ENCODE data around the gene TXNDC15. TPM values are rescaled to one million over a fixed set of nuclear protein-coding genes. Genes with fewer than 3 reads are reported as not detected.
"Not testable (repeated sequence)": the region's sequence is repeated elsewhere in the genome, so short reads cannot be mapped to it uniquely, and the experiment has no call there.

The TXNDC15 gene
- total and polyA plus RNA-seq, 2 donors (not counting 1 experiment from before 2014, with no cell fraction given), result 65.9 to 132 TPM

DNA sequence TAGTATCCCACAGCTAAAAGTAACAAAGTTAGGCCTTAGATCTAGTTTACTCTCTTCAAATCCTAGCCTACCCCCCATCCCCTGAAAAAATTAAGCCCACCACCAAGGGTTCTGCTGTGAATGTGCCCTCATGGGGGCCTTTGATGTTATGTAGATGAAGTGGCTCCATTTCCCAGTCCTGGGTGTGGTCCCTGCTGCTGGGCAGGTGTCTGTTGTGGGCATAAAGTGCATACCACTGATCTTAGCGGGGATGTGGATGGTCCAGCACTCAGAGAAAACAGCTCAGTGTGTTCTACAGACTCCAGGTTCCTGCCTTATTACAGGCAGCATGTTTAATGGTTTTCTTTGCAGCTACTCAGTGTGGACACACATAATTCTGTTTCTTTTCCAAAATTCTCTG is 32.6 kb downstream of the TXNDC15 start:
- peaks cover 2% of the 10 kb centered on the region for H3K4me1 ChIP-seq (ENCODE audit: control insufficient read depth, extremely low read depth, insufficient read depth, low read length)
- H2AFZ ChIP-seq (ENCODE audit: low read length), result no peak overlapping the region
- TF ChIP-seq, protein P1, sequence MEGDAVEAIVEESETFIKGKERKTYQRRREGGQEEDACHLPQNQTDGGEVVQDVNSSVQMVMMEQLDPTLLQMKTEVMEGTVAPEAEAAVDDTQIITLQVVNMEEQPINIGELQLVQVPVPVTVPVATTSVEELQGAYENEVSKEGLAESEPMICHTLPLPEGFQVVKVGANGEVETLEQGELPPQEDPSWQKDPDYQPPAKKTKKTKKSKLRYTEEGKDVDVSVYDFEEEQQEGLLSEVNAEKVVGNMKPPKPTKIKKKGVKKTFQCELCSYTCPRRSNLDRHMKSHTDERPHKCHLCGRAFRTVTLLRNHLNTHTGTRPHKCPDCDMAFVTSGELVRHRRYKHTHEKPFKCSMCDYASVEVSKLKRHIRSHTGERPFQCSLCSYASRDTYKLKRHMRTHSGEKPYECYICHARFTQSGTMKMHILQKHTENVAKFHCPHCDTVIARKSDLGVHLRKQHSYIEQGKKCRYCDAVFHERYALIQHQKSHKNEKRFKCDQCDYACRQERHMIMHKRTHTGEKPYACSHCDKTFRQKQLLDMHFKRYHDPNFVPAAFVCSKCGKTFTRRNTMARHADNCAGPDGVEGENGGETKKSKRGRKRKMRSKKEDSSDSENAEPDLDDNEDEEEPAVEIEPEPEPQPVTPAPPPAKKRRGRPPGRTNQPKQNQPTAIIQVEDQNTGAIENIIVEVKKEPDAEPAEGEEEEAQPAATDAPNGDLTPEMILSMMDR (conservative IDR thresholded peaks at IDR 0.05 in 1 of 2, IDR thresholded peaks at IDR 0.05 in 1 of 2; ENCODE audit: low read depth in 1 of 2, low read length in 2 of 2), result no peak
- TF ChIP-seq EZH2 (IDR thresholded peaks at IDR 0.05; ENCODE audit: low read length, missing control alignments), result no peak
- H3K4me3 ChIP-seq (replicated peaks in 1 of 4; ENCODE audit: control extremely low read depth in 1 of 4, insufficient read depth in 1 of 4, low read depth in 3 of 4, low read length in 4 of 4), result no peak overlapping the region
- peaks cover 4% of the 10 kb centered on the region for H3K79me2 ChIP-seq (ENCODE audit: control insufficient read depth, insufficient read depth, low read length)
- H3K36me3 ChIP-seq (ENCODE audit: control insufficient read depth, insufficient read depth, low read length), result peaks cover 2% of the 10 kb centered on the region
- DNase-seq (ENCODE audit: low read depth in 2 of 2), result no peak
- H4K20me1 ChIP-seq (ENCODE audit: control insufficient read depth, extremely low read depth, insufficient read depth, low read length), result no peaks in the 10 kb centered on the region
- H3K9me3 ChIP-seq (ENCODE audit: control insufficient read depth, insufficient read depth, low read depth, low read length), result no peaks in the 10 kb centered on the region
- no peaks in the 10 kb centered on the region for H3K27me3 ChIP-seq (ENCODE audit: control insufficient read depth, insufficient read depth, low read length)
- H3K4me2 ChIP-seq (ENCODE audit: extremely low read depth, insufficient read depth, low read length), result no peak overlapping the region
- no peak overlapping the region for H3K9ac ChIP-seq (ENCODE audit: insufficient read depth, low read length)
- H3K27ac ChIP-seq (ENCODE audit: insufficient read depth, low read length), result no peak overlapping the region

DNA sequence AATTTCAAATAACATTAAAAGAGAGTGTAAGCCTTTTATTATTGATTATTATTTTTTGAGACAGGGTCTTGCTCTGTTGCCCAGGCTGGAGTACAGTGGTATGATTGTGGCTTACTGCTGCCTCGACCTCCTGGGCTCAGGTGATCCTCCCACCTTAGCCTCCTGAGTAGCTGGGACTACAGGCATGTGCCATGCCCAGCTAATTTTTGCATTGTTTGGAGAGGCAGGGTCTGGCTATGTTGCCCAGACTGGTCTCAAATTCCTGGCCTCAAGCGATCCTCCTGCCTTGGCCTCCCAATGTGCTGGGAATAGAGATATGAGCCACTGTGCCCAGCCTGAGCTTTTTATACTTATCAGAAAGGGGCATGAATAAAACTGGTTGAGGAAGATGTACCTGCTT is 36.6 kb downstream of the TXNDC15 start:
- not testable (repeated sequence) for H4K20me1 ChIP-seq (ENCODE audit: control insufficient read depth, extremely low read depth, insufficient read depth, low read length); H2AFZ ChIP-seq (ENCODE audit: low read length); H3K79me2 ChIP-seq (ENCODE audit: control insufficient read depth, insufficient read depth, low read length); H3K27me3 ChIP-seq (ENCODE audit: control insufficient read depth, insufficient read depth, low read length); H3K4me3 ChIP-seq (replicated peaks in 1 of 4; ENCODE audit: control extremely low read depth in 1 of 4, insufficient read depth in 1 of 4, low read depth in 3 of 4, low read length in 4 of 4); H3K9me3 ChIP-seq (ENCODE audit: control insufficient read depth, insufficient read depth, low read depth, low read length); DNase-seq (ENCODE audit: low read depth in 2 of 2); H3K9ac ChIP-seq (ENCODE audit: insufficient read depth, low read length); H3K4me1 ChIP-seq (ENCODE audit: control insufficient read depth, extremely low read depth, insufficient read depth, low read length); H3K4me2 ChIP-seq (ENCODE audit: extremely low read depth, insufficient read depth, low read length); H3K27ac ChIP-seq (ENCODE audit: insufficient read depth, low read length); H3K36me3 ChIP-seq (ENCODE audit: control insufficient read depth, insufficient read depth, low read length)

DNA sequence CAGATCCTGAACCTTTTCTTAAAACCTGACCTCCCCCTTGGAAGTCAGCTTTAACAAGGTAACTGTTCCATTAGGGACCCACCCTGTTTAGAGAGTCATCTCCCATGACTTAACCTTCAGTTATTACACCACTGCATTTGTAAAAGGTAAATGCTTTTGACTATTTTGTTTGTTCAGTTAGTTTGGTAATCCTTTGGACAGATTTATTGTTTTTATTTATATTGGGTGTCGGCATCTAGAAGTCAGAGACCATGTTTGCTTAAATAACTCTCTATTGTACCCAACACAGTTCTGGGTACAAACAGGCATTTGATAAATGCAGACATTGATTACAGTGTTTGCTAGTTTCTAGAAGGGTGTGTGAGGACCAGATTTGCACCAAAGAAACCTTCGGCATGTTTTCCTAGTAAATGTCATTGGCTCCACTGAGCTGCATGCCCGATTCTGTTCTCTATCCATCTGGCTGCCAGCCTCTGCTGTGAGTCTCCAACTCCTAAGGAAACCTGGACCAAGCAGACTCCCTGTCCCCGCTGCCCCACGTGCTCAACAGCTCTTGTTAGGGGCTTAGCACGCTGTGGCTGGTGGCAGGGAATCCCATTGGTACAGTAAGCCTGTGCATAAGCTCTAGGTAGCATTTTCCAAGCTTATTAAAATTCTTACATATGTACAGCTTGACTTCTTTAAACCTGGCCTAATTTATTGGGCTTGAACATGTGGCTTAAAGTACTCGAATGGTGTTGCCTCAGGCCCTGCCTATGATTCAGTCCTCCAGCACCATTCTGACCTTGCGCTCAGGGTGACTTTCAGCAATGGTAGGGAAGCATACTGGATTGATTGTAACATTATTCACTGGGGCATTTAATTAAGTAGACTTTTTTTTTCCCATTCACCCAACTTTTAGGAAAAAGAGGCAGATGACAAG is 37.4 kb downstream of the TXNDC15 start:
- H2AFZ ChIP-seq (ENCODE audit: low read length), result no peak overlapping the region
- H3K4me2 ChIP-seq (ENCODE audit: extremely low read depth, insufficient read depth, low read length), result no peak overlapping the region
- H3K79me2 ChIP-seq (ENCODE audit: control insufficient read depth, insufficient read depth, low read length), result peaks cover 2% of the 10 kb centered on the region
- no peak overlapping the region for H3K9ac ChIP-seq (ENCODE audit: insufficient read depth, low read length)
- no peaks in the 10 kb centered on the region for H3K27me3 ChIP-seq (ENCODE audit: control insufficient read depth, insufficient read depth, low read length)
- TF ChIP-seq, protein P1 (conservative IDR thresholded peaks at IDR 0.05 in 1 of 2, IDR thresholded peaks at IDR 0.05 in 1 of 2; ENCODE audit: low read depth in 1 of 2, low read length in 2 of 2), result no peak
- TF ChIP-seq EZH2 (IDR thresholded peaks at IDR 0.05; ENCODE audit: low read length, missing control alignments), result no peak
- no peaks in the 10 kb centered on the region for H3K4me1 ChIP-seq (ENCODE audit: control insufficient read depth, extremely low read depth, insufficient read depth, low read length)
- no peak for DNase-seq (ENCODE audit: low read depth in 2 of 2)
- H3K4me3 ChIP-seq (replicated peaks in 1 of 4; ENCODE audit: control extremely low read depth in 1 of 4, insufficient read depth in 1 of 4, low read depth in 3 of 4, low read length in 4 of 4), result no peak overlapping the region
- no peaks in the 10 kb centered on the region for H4K20me1 ChIP-seq (ENCODE audit: control insufficient read depth, extremely low read depth, insufficient read depth, low read length)
- peaks cover 2% of the 10 kb centered on the region for H3K36me3 ChIP-seq (ENCODE audit: control insufficient read depth, insufficient read depth, low read length)
- no peak overlapping the region for H3K27ac ChIP-seq (ENCODE audit: insufficient read depth, low read length)
- no peaks in the 10 kb centered on the region for H3K9me3 ChIP-seq (ENCODE audit: control insufficient read depth, insufficient read depth, low read depth, low read length)
